Measurements from ENCODE around the gene C1orf122.
A peak's percentile ranks its signal among the peaks of the same experiment; 100 is the strongest.
"Not testable (repeated sequence)": the region's sequence is repeated elsewhere in the genome, so short reads cannot be mapped to it uniquely, and the experiment has no call there.

C1orf122 gene

GRCh38 chr1:37807555-37808368 is at the start of gene C1orf122, which contains the start of gene YRDC:
C1orf122 (plus strand) TSS chr1:37807790; CDS start chr1:37808405, 615 bp downstream.
YRDC (minus strand) TSS chr1:37808208; CDS start chr1:37808180, 28 bp downstream.
- DNase-seq = peak; percentile 81

GRCh38 chr1:37759451-37759850 is 48.1 kb upstream of the C1orf122 start:
- no peak for DNase-seq

GRCh38 chr1:37761416-37762095 is 46.0 kb upstream of the C1orf122 start:
- no peak for DNase-seq

- no peak for DNase-seq
These were observed 45.1 kb upstream of the C1orf122 start for GRCh38 chr1:37762516-37762915.

GRCh38 chr1:37763791-37764413 is 43.7 kb upstream of the C1orf122 start:
- no peak for DNase-seq

- DNase-seq = no peak
These were observed 43.2 kb upstream of the C1orf122 start for GRCh38 chr1:37764414-37764825.

GRCh38 chr1:37764888-37765441 is 42.6 kb upstream of the C1orf122 start, which contains the start of gene EPHA10:
EPHA10 (minus strand) TSS chr1:37765120; CDS start chr1:37765066, 54 bp downstream.
- no peak for DNase-seq

GRCh38 chr1:37765916-37766664 is 41.5 kb upstream of the C1orf122 start:
- DNase-seq = no peak

GRCh38 chr1:37767488-37767887 is 40.1 kb upstream of the C1orf122 start:
- no peak for DNase-seq

GRCh38 chr1:37771440-37771839 is 36.1 kb upstream of the C1orf122 start:
- DNase-seq = not testable (repeated sequence)

GRCh38 chr1:37776946-37777516 is 30.6 kb upstream of the C1orf122 start:
- DNase-seq = no peak

GRCh38 chr1:37778654-37779053 is 28.9 kb upstream of the C1orf122 start:
- no peak for DNase-seq

- no peak for DNase-seq
These were observed 25.1 kb upstream of the C1orf122 start for GRCh38 chr1:37782491-37782890.

- DNase-seq = no peak
These were observed 14.5 kb upstream of the C1orf122 start for GRCh38 chr1:37792943-37793686.

GRCh38 chr1:37793773-37794371 is 13.7 kb upstream of the C1orf122 start, which contains the start of gene MANEAL:
MANEAL (plus strand) TSS chr1:37793847; CDS start chr1:37794183, 336 bp downstream.
- peak; percentile 54 for DNase-seq

- no peak for DNase-seq
These were observed 12.9 kb upstream of the C1orf122 start for GRCh38 chr1:37794372-37795339.

- DNase-seq = no peak
These were observed 12.1 kb upstream of the C1orf122 start for GRCh38 chr1:37795340-37796125.

GRCh38 chr1:37797750-37798345 is 9.7 kb upstream of the C1orf122 start:
- DNase-seq = no peak

Data from T1000 (cell line).